Lower lobe of right lung (tissue), 2 donors: ENCODE results near the gene TMBIM6. TPM values are rescaled to one million over a fixed set of nuclear protein-coding genes. Genes with fewer than 3 reads are reported as not detected.
"Not testable (repeated sequence)": the region's sequence is repeated elsewhere in the genome, so short reads cannot be mapped to it uniquely, and the experiment has no call there.

Experiments
- ATAC-seq, 2 donors: fragments of 200-7000 bp; cut with Tn5 transposase; one replicate each; pipeline ENCODE4 v1.9.1; 2020 to 2022; ENCODE audit warnings: mild to moderate bottlenecking in 2 of 2, moderate library complexity in 2 of 2
- DNase-seq: peaks from one replicate; pipeline ENCODE4 v3.0.0-alpha.2; 2020
- H3K27ac ChIP-seq: fragments of 200-600 bp; one replicate; pipeline ENCODE4 v1.8.0; 2022
- H3K27me3 ChIP-seq: fragments of 200-600 bp; one replicate; pipeline ENCODE4 v1.8.0; 2022; ENCODE audit warnings: low read depth
- H3K36me3 ChIP-seq: fragments of 200-600 bp; one replicate; pipeline ENCODE4 v1.8.0; 2022; ENCODE audit warnings: mild to moderate bottlenecking
- H3K4me1 ChIP-seq: fragments of 200-600 bp; one replicate; pipeline ENCODE4 v1.8.0; 2022
- H3K4me3 ChIP-seq: fragments of 200-600 bp; one replicate; pipeline ENCODE4 v1.8.0; 2022; ENCODE audit warnings: mild to moderate bottlenecking
- H3K9me3 ChIP-seq: fragments of 200-600 bp; one replicate; pipeline ENCODE4 v1.8.0; 2022
- CTCF ChIP-seq: fragments of 200-600 bp; IDR thresholded peaks from one replicate; pipeline ENCODE4 v1.8.0; 2022; ENCODE audit warnings: antibody characterized with exemption, mild to moderate bottlenecking
- intact Hi-C: fragments of 100-400 bp; cut with DNase I; formaldehyde crosslinking; loops from one replicate; pipeline ENCODE4 v1.11.0; 2022
- total RNA-seq: library from RNA; stranded (reverse); fragmentation: NEBNext Ultra II Directional; extraction: Animal tissue kit (Norgen Biotek cat#: 25700); gene quantifications from one replicate; pipeline ENCODE4 v1.2.1, GENCODE V29; 2021
- donor health status: DM: no; HTN: yes; CAD: no; lungs with severe emphysema.

The TMBIM6 gene
- total RNA-seq, 1 donor from 2014 or later, result 671 TPM

GRCh38 chr12:49776858-49777257 is 35.5 kb downstream of the TMBIM6 start:
- Histone ChIP-seq H3K36me3 (no peaks in the 10 kb centered on the region), H3K9me3 (no peaks in the 10 kb centered on the region), H3K27me3 (no peaks in the 10 kb centered on the region), H3K27ac (no peak overlapping the region), H3K4me1 (no peaks in the 10 kb centered on the region), H3K4me3 (no peak overlapping the region)
- TF ChIP-seq CTCF, result no peak
- intact Hi-C loops, result no loop called here
- ATAC-seq, result no peak
- no peak for DNase-seq

GRCh38 chr12:49777341-49777740 is 36.0 kb downstream of the TMBIM6 start:
- Histone ChIP-seq H3K9me3 (no peaks in the 10 kb centered on the region), H3K36me3 (no peaks in the 10 kb centered on the region), H3K4me1 (no peaks in the 10 kb centered on the region), H3K27me3 (no peaks in the 10 kb centered on the region), H3K4me3 (no peak overlapping the region), H3K27ac (no peak overlapping the region)
- ATAC-seq (no peak), DNase-seq (no peak)
- intact Hi-C loops, result no loop called here
- TF ChIP-seq CTCF, result no peak

GRCh38 chr12:49777800-49778748 is 36.7 kb downstream of the TMBIM6 start:
- intact Hi-C loops, result no loop called here
- Histone ChIP-seq H3K27me3 (no peaks in the 10 kb centered on the region), H3K36me3 (no peaks in the 10 kb centered on the region), H3K4me3 (no peak overlapping the region), H3K27ac (no peak overlapping the region), H3K9me3 (no peaks in the 10 kb centered on the region), H3K4me1 (no peaks in the 10 kb centered on the region)
- ATAC-seq, result peak; percentile 76 to 79
- DNase-seq, result peak; percentile 73
- peak; percentile 85 for TF ChIP-seq CTCF

- H3K4me3 ChIP-seq, result no peak overlapping the region
- peaks cover 14% of the 10 kb centered on the region for H3K4me1 ChIP-seq
- H3K27me3 ChIP-seq, result no peaks in the 10 kb centered on the region
- no peaks in the 10 kb centered on the region for H3K9me3 ChIP-seq
- H3K27ac ChIP-seq, result no peak overlapping the region
- intact Hi-C loops, result no loop called here
- no peaks in the 10 kb centered on the region for H3K36me3 ChIP-seq
- DNase-seq (no peak), ATAC-seq (no peak)
- no peak for TF ChIP-seq CTCF
Measured at GRCh38 chr12:49779581-49779980, 38.2 kb downstream of the TMBIM6 start.

- DNase-seq, intact Hi-C loops: not testable (repeated sequence)
Measured at GRCh38 chr12:49780914-49781313, 39.6 kb downstream of the TMBIM6 start.

More at GRCh38 chr12:49780914-49781313, 39.6 kb downstream of the TMBIM6 start:
- H3K27me3 ChIP-seq, ATAC-seq, H3K4me3 ChIP-seq, H3K9me3 ChIP-seq, H3K36me3 ChIP-seq, H3K27ac ChIP-seq: not testable (repeated sequence)
- H3K4me1 ChIP-seq, result peaks cover 18% of the 10 kb centered on the region
